CD4-positive, alpha-beta T cell (primary cell): Measurements from ENCODE around the gene UBA6. TPM values are rescaled to one million over a fixed set of nuclear protein-coding genes. Genes with fewer than 3 reads are reported as not detected.

ENCODE experiments used
- ATAC-seq: fragments of 200-7000 bp; cut with Tn5 transposase; one replicate; pipeline ENCODE4 v1.10.0; 2022; ENCODE audit warnings: mild to moderate bottlenecking; ENCODE audit not compliant: poor library complexity
- CTCF ChIA-PET: fragments of 350-600 bp; sonication (Branson Sonifier 250); formaldehyde crosslinking; loops from one replicate; lab custom pipeline; 2021; ENCODE audit warnings: antibody characterized with exemption, inconsistent platforms; lab: Charles Lee
- POLR2A ChIA-PET: fragments of 350-600 bp; sonication (Branson Sonifier 250); formaldehyde crosslinking; loops from one replicate; lab custom pipeline; 2021; ENCODE audit warnings: antibody characterized with exemption, inconsistent platforms; lab: Charles Lee
- DNase-seq, 14 experiments: peaks; one replicate each; pipeline ENCODE4 v3.0.0-alpha.2; 2013 to 2020; ENCODE audit warnings: mixed read lengths in 2 of 14
- H3K27ac ChIP-seq, 2 donors: one replicate each; pipeline versions ENCODE4 v1.5.1 to v1.7.0; 2013; ENCODE audit warnings: low read length in 2 of 2, low read depth in 1 of 2, mild to moderate bottlenecking in 1 of 2
- H3K27me3 ChIP-seq, 2 experiments: 1 replicate in 1 of 2; 2 replicates in 1 of 2; pipeline versions ENCODE4 v1.6.1 to v1.7.0; 2013; ENCODE audit warnings: low read length in 2 of 2, control low read depth in 1 of 2, mild to moderate bottlenecking in 1 of 2, moderate library complexity in 1 of 2; ENCODE audit not compliant: insufficient read depth in 2 of 2, control insufficient read depth in 1 of 2
- H3K36me3 ChIP-seq: one replicate; pipeline ENCODE4 v1.6.1; 2013; ENCODE audit warnings: low read length, control low read depth; ENCODE audit not compliant: insufficient read depth
- H3K4me1 ChIP-seq: one replicate; pipeline ENCODE4 v1.6.1; 2013; ENCODE audit warnings: low read length, control low read depth; ENCODE audit not compliant: insufficient read depth
- H3K4me3 ChIP-seq: one replicate; pipeline ENCODE4 v1.5.1; 2013; ENCODE audit warnings: mild to moderate bottlenecking, low read length, moderate library complexity
- H3K9me3 ChIP-seq, 2 experiments: 1 replicate in 1 of 2; 2 replicates in 1 of 2; pipeline versions ENCODE4 v1.6.1 to v1.7.0; 2013; ENCODE audit warnings: low read length in 2 of 2, mild to moderate bottlenecking in 2 of 2, control low read depth in 1 of 2, moderate library complexity in 1 of 2; ENCODE audit not compliant: control insufficient read depth in 1 of 2, insufficient read depth in 1 of 2
- H3K27ac Mint-ChIP-seq: one replicate; pipeline ENCODE4 v1.8.0; 2020; ENCODE audit warnings: mixed read lengths
- H3K27me3 Mint-ChIP-seq: one replicate; pipeline ENCODE4 v1.8.0; 2021; ENCODE audit warnings: mixed read lengths
- H3K36me3 Mint-ChIP-seq: one replicate; pipeline ENCODE4 v1.8.0; 2021; ENCODE audit warnings: low read depth, mixed read lengths
- H3K4me1 Mint-ChIP-seq: one replicate; pipeline ENCODE4 v1.8.0; 2021; ENCODE audit warnings: low read depth, mixed read lengths
- H3K4me3 Mint-ChIP-seq: one replicate; pipeline ENCODE4 v1.8.0; 2020; ENCODE audit warnings: mild to moderate bottlenecking, mixed read lengths
- H3K9me3 Mint-ChIP-seq: one replicate; pipeline ENCODE4 v1.8.0; 2020; ENCODE audit warnings: mixed read lengths
- CTCF ChIP-seq: fragments of 200-600 bp; IDR thresholded peaks from one replicate; pipeline ENCODE4 v1.8.0; 2022; ENCODE audit warnings: antibody characterized with exemption, mild to moderate bottlenecking
- intact Hi-C, 2 experiments: fragments of 100-400 bp; cut with DNase I in 1 of 2; cut with micrococcal nuclease in 1 of 2; formaldehyde crosslinking; loops; one replicate each; pipeline versions ENCODE4 v1.15.1 to v1.9.0; 2023 to 2025; cut with DNase I, micrococcal nuclease
- polyA plus RNA-seq, 2 donors: library from polyadenylated mRNA; unstranded; fragments of 120-200 nt; gene quantifications; one replicate each; pipeline ENCODE4 v1.2.1, GENCODE V29; 2013
- total RNA-seq, 174 experiments: library from RNA in 2 of 174; stranded (reverse) in 2 of 174; gene quantifications; one replicate each; pipeline ENCODE4 v1.2.3 and lab custom pipeline; 2021 to 2026

Gene UBA6
- total RNA-seq (10 to 100 TPM; 33.4 to 45.5 TPM), total RNA-seq (lab: John Stamatoyannopoulos, UW) (62.0 to 219 (median 130) reads per million in 172 experiments)
- 22.9 TPM for polyA plus RNA-seq (2013, experiment 1 of 2)
- polyA plus RNA-seq (2013, experiment 2 of 2), result 22.0 TPM

GRCh38 chr4:67700738-67701516 is at the start of gene UBA6:
TSS of gene UBA6 (minus strand) at chr4:67701155. CDS start at chr4:67701119, 36 bp downstream.
- peak within 1 kb of the TSS; percentile 66 to 85 for H3K27ac ChIP-seq
- intact Hi-C loops, result loop anchor here in 1 of 2 experiments (2.0 kb wide), 1 partner anchor 156 kb away; the partner anchor contains the start of gene CENPC
- no peaks in the 10 kb centered on the region for H3K27me3 ChIP-seq
- ChIA-PET POLR2A (interaction anchor here (0.7 to 3.1 kb wide), 8 partner anchors 18 to 156 kb away, joined by 3 to 40 read pairs (median 3); partner anchors contain the start of gene CENPC), CTCF (interaction anchor here (1.0 to 1.7 kb wide), 6 partner anchors 44 to 165 kb away, joined by 3 to 8 read pairs (median 3); partner anchors contain the start of gene CENPC)
- H3K4me3 ChIP-seq, result peak within 1 kb of the TSS; percentile 92
- peak; percentile 96 for ATAC-seq
- H3K36me3 Mint-ChIP-seq, result peaks cover 66% of the 10 kb centered on the region
- H3K4me1 Mint-ChIP-seq, result peaks cover 74% of the 10 kb centered on the region
- H3K4me1 ChIP-seq, result peaks cover 15% of the 10 kb centered on the region
- TF ChIP-seq CTCF, result peak; percentile 62
- H3K9me3 ChIP-seq, result no peaks in the 10 kb centered on the region
- H3K36me3 ChIP-seq, result peaks cover 3% of the 10 kb centered on the region
- no peaks in the 10 kb centered on the region for H3K27me3 Mint-ChIP-seq
- H3K4me3 Mint-ChIP-seq, result peak within 1 kb of the TSS; percentile 97
- peak; percentile 89 to 97 (median 93) for DNase-seq
- no peaks in the 10 kb centered on the region for H3K9me3 Mint-ChIP-seq
- peak within 1 kb of the TSS; percentile 93 for H3K27ac Mint-ChIP-seq

GRCh38 chr4:67750691-67751090 is 49.7 kb upstream of the UBA6 start:
- Mint-ChIP-seq H3K36me3 (no peaks in the 10 kb centered on the region), H3K27me3 (no peaks in the 10 kb centered on the region), H3K27ac (no peak overlapping the region), H3K9me3 (no peaks in the 10 kb centered on the region), H3K4me3 (no peak overlapping the region), H3K4me1 (no peaks in the 10 kb centered on the region)
- Histone ChIP-seq H3K4me3 (no peak overlapping the region), H3K27ac (no peak overlapping the region), H3K27me3 (no peaks in the 10 kb centered on the region), H3K9me3 (no peaks in the 10 kb centered on the region), H3K36me3 (no peaks in the 10 kb centered on the region), H3K4me1 (no peaks in the 10 kb centered on the region)
- POLR2A ChIA-PET, result interaction anchor here (0.6 kb wide), 1 partner anchor 56 kb away, joined by 3 read pairs; no protein-coding TSS in a partner anchor
- DNase-seq (no peak), ATAC-seq (no peak)
- TF ChIP-seq CTCF, result no peak
- CTCF ChIA-PET, result no interaction called here
- intact Hi-C loops, result no loop called here

- intact Hi-C loops, result loop anchor here in 1 of 2 experiments (5.0 kb wide), 1 partner anchor 202 kb away; the partner anchor contains the start of gene CENPC
- no peaks in the 10 kb centered on the region for H3K27me3 ChIP-seq
- no peaks in the 10 kb centered on the region for H3K36me3 Mint-ChIP-seq
- no peak overlapping the region for H3K27ac ChIP-seq
- CTCF ChIA-PET, result interaction anchor here (1.7 kb wide), 1 partner anchor 16 kb away, joined by 3 read pairs; no protein-coding TSS in a partner anchor
- no peaks in the 10 kb centered on the region for H3K9me3 ChIP-seq
- H3K4me3 Mint-ChIP-seq, result no peak overlapping the region
- POLR2A ChIA-PET, result no interaction called here
- H3K4me1 Mint-ChIP-seq, result no peaks in the 10 kb centered on the region
- H3K36me3 ChIP-seq, result no peaks in the 10 kb centered on the region
- H3K9me3 Mint-ChIP-seq, result no peaks in the 10 kb centered on the region
- TF ChIP-seq CTCF, result no peak
- no peak for DNase-seq
- no peak overlapping the region for H3K4me3 ChIP-seq
- no peak overlapping the region for H3K27ac Mint-ChIP-seq
- ATAC-seq, result no peak
- no peaks in the 10 kb centered on the region for H3K4me1 ChIP-seq
- H3K27me3 Mint-ChIP-seq, result no peaks in the 10 kb centered on the region
Observed at GRCh38 chr4:67749286-67749685, 48.3 kb upstream of the UBA6 start.
